ENCODE measurements around the gene CBFA2T3.

CBFA2T3 gene

DNA sequence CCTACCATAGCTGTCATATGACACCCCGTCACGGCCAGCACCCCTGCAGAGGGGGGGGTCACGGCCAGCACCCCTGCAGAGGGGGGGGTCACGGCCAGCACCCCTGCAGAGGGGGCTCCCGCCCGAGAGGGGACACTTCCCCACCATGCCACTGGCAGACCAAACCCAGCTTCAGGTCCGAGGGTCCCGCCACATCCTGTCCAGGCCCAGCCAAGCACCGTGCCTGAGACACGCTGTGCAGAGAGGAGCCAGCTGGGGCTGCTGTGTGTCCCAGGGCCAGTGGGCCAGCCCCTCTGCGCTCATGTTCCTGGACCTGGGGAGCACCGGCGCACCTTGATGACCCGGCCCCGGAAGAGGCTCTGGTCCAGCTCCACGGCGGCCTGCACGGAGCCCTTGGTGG, 112.5 kb downstream of the CBFA2T3 start:
- Histone ChIP-seq H3K9me3 (ENCODE audit: low read depth, low read length) (no peaks in the 10 kb centered on the region), H3K36me3 (ENCODE audit: insufficient read depth, low read length) (no peaks in the 10 kb centered on the region), H3K4me3 (no peak overlapping the region), H3K27ac (no peak overlapping the region), H3K9ac (ENCODE audit: insufficient read length) (no peak overlapping the region)
- TF ChIP-seq EZH2 (IDR thresholded peaks at IDR 0.05) (no peak), FOXP2 (optimal IDR thresholded peaks at IDR 0.05; ENCODE audit: control extremely low read depth, extremely low read length, insufficient read depth) (no peak), POLR2AphosphoS5 (IDR thresholded peaks at IDR 0.05; ENCODE audit: borderline replicate concordance, low read depth, low read length) (no peak)
- DNase-seq (ENCODE audit: low read depth, low spot score) = no peak

GRCh38 chr16:88864099-88864498, 112.9 kb downstream of the CBFA2T3 start:
- Histone ChIP-seq H3K4me3 (no peak overlapping the region), H3K36me3 (ENCODE audit: insufficient read depth, low read length) (no peaks in the 10 kb centered on the region), H3K9ac (ENCODE audit: insufficient read length) (no peak overlapping the region), H3K27ac (no peak overlapping the region), H3K9me3 (ENCODE audit: low read depth, low read length) (no peaks in the 10 kb centered on the region)
- no peak for DNase-seq (ENCODE audit: low read depth, low spot score)
- TF ChIP-seq FOXP2 (optimal IDR thresholded peaks at IDR 0.05; ENCODE audit: control extremely low read depth, extremely low read length, insufficient read depth) (no peak), POLR2AphosphoS5 (IDR thresholded peaks at IDR 0.05; ENCODE audit: borderline replicate concordance, low read depth, low read length) (no peak), EZH2 (IDR thresholded peaks at IDR 0.05) (no peak)

DNA sequence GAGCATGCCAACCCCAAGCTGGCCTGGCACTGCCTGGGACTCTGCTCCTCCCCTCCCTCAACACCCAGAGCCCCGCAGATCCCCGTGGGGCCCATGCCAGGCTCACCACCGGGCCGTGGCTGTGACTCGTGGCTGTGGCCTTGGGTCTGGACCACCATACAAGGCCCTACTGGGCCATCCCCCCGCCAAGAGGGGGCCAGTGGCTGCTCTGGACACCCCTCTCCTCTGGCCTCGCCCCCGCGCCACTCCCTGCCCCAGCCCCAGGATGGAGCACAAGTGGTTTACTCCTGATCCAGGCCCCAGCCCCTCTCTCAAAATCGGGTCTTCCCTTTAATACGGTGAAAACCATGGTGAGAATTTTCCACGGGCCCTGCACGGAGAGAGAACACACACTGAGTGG, 113.6 kb downstream of the CBFA2T3 start:
- no peaks in the 10 kb centered on the region for H3K9me3 ChIP-seq (ENCODE audit: low read depth, low read length)
- no peaks in the 10 kb centered on the region for H3K36me3 ChIP-seq (ENCODE audit: insufficient read depth, low read length)
- TF ChIP-seq POLR2AphosphoS5 (IDR thresholded peaks at IDR 0.05; ENCODE audit: borderline replicate concordance, low read depth, low read length) (no peak), FOXP2 (optimal IDR thresholded peaks at IDR 0.05; ENCODE audit: control extremely low read depth, extremely low read length, insufficient read depth) (no peak), EZH2 (IDR thresholded peaks at IDR 0.05) (no peak)
- no peak overlapping the region for H3K27ac ChIP-seq
- H3K4me3 ChIP-seq = no peak overlapping the region
- no peak for DNase-seq (ENCODE audit: low read depth, low spot score)
- H3K9ac ChIP-seq (ENCODE audit: insufficient read length) = no peak overlapping the region

GRCh38 chr16:88862968-88863367, 114.0 kb downstream of the CBFA2T3 start:
- no peak overlapping the region for H3K27ac ChIP-seq
- H3K9ac ChIP-seq (ENCODE audit: insufficient read length) = no peak overlapping the region
- DNase-seq (ENCODE audit: low read depth, low spot score) = no peak
- TF ChIP-seq POLR2AphosphoS5 (IDR thresholded peaks at IDR 0.05; ENCODE audit: borderline replicate concordance, low read depth, low read length) (no peak), FOXP2 (optimal IDR thresholded peaks at IDR 0.05; ENCODE audit: control extremely low read depth, extremely low read length, insufficient read depth) (no peak), EZH2 (IDR thresholded peaks at IDR 0.05) (no peak)
- no peaks in the 10 kb centered on the region for H3K9me3 ChIP-seq (ENCODE audit: low read depth, low read length)
- no peak overlapping the region for H3K4me3 ChIP-seq
- H3K36me3 ChIP-seq (ENCODE audit: insufficient read depth, low read length) = no peaks in the 10 kb centered on the region

- no peak for DNase-seq (ENCODE audit: low read depth, low spot score)
- H3K27ac ChIP-seq = no peak overlapping the region
- H3K36me3 ChIP-seq (ENCODE audit: insufficient read depth, low read length) = no peaks in the 10 kb centered on the region
- H3K9me3 ChIP-seq (ENCODE audit: low read depth, low read length) = no peaks in the 10 kb centered on the region
- H3K4me3 ChIP-seq = no peak overlapping the region
- no peak for TF ChIP-seq EZH2 (IDR thresholded peaks at IDR 0.05)
- no peak for TF ChIP-seq POLR2AphosphoS5 (IDR thresholded peaks at IDR 0.05; ENCODE audit: borderline replicate concordance, low read depth, low read length)
- no peak for TF ChIP-seq FOXP2 (optimal IDR thresholded peaks at IDR 0.05; ENCODE audit: control extremely low read depth, extremely low read length, insufficient read depth)
- H3K9ac ChIP-seq (ENCODE audit: insufficient read length) = no peak overlapping the region
These were observed 115.6 kb downstream of the CBFA2T3 start for GRCh38 chr16:88861359-88861758.

DNA sequence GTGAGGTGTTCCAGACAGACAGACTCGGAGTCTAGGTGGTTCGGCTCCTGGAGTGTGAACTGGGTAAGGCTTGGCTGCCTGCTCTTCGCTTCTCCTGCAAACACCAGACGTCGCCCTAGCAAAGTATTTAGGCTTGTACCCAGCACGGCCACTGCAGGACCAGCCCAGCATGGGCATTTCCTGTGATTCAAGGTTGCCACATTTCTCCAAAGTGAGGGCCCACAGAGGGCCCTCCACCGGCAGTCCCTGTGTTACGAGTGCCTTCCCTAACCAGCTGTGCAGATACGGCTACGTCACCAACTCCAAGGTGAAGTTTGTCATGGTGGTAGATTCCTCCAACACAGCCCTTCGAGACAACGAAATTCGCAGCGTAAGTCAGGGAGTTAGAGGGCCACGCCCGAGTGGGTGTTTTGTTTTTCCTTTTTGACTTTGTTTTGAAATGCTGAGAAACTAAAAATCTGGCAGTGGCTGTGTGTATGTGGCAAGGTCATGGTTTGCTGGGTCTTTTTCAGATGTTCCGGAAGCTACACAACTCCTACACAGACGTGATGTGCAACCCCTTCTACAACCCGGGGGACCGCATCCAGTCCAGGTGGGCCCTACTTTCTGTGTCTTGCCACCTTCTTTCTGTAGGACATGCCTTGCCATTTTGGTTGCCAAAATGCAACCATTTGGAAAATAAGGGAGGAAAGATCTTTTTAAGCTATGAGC, 117.5 kb downstream of the CBFA2T3 start:
- Histone ChIP-seq H3K9me3 (ENCODE audit: low read depth, low read length) (no peaks in the 10 kb centered on the region), H3K27ac (no peak overlapping the region), H3K4me3 (no peak overlapping the region), H3K36me3 (ENCODE audit: insufficient read depth, low read length) (no peaks in the 10 kb centered on the region), H3K9ac (ENCODE audit: insufficient read length) (no peak overlapping the region)
- DNase-seq (ENCODE audit: low read depth, low spot score) = no peak
- TF ChIP-seq FOXP2 (optimal IDR thresholded peaks at IDR 0.05; ENCODE audit: control extremely low read depth, extremely low read length, insufficient read depth) (no peak), EZH2 (IDR thresholded peaks at IDR 0.05) (no peak), POLR2AphosphoS5 (IDR thresholded peaks at IDR 0.05; ENCODE audit: borderline replicate concordance, low read depth, low read length) (no peak)

DNA sequence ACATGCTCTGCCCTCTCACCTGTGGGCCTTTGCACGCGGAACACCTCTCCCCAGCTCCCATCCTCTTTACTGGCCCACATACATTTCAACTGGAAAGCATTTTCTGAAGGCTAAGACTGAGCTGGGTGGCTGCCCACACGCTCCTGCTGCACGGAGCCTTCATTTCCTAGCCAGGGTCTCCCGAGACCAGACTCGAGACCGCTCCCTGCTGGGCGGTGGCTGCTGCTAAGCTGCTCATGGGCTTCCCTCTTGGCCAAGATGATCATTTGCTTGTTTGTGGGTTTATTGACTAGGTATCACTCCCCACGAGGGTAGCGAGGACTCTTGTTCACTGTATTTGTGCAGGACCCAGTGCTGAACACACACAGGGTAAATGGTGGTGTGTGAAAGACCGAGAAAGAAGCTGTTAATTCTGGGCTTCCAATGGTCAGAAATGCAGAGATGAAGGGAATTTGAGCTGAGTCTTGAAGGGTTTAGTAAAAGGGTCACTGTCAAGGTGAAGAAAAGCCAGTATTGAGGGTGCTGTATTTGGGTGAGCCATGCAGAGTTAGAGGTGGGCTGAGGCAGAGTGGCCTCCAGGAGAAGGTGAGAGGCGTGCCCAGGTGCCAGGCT, 119.2 kb downstream of the CBFA2T3 start:
- no peak overlapping the region for H3K27ac ChIP-seq
- no peak for DNase-seq (ENCODE audit: low read depth, low spot score)

GRCh38 chr16:88856828-88857727, 119.9 kb downstream of the CBFA2T3 start, which contains the start of the genes GALNS and TRAPPC2L:
GALNS (minus strand) TSS chr16:88856947; CDS start chr16:88856877, 70 bp downstream.
TRAPPC2L (plus strand) TSS chr16:88857127; CDS start chr16:88857151, 24 bp downstream.
- Histone ChIP-seq H3K36me3 (ENCODE audit: insufficient read depth, low read length) (no peaks in the 10 kb centered on the region), H3K9me3 (ENCODE audit: low read depth, low read length) (no peaks in the 10 kb centered on the region), H3K27ac (no peak within 1 kb of the TSS), H3K4me3 (peak within 1 kb of the TSS; percentile 83), H3K9ac (ENCODE audit: insufficient read length) (peak within 1 kb of the TSS; percentile 76)
- TF ChIP-seq POLR2AphosphoS5 (IDR thresholded peaks at IDR 0.05; ENCODE audit: borderline replicate concordance, low read depth, low read length) (peak; percentile 79), EZH2 (IDR thresholded peaks at IDR 0.05) (no peak), FOXP2 (optimal IDR thresholded peaks at IDR 0.05; ENCODE audit: control extremely low read depth, extremely low read length, insufficient read depth) (no peak)
- peak; percentile 10 for DNase-seq (ENCODE audit: low read depth, low spot score)

More for the DNA sequence above, 119.2 kb downstream of the CBFA2T3 start:
- H3K36me3 ChIP-seq (ENCODE audit: insufficient read depth, low read length) = no peaks in the 10 kb centered on the region
- TF ChIP-seq FOXP2 (optimal IDR thresholded peaks at IDR 0.05; ENCODE audit: control extremely low read depth, extremely low read length, insufficient read depth) (no peak), EZH2 (IDR thresholded peaks at IDR 0.05) (no peak), POLR2AphosphoS5 (IDR thresholded peaks at IDR 0.05; ENCODE audit: borderline replicate concordance, low read depth, low read length) (no peak)
- no peaks in the 10 kb centered on the region for H3K9me3 ChIP-seq (ENCODE audit: low read depth, low read length)
- peak overlapping the region; percentile 83 for H3K4me3 ChIP-seq
- H3K9ac ChIP-seq (ENCODE audit: insufficient read length) = peak overlapping the region; percentile 76
